GM20000 (cell line): ENCODE data around the gene ARHGAP44.
"Not testable (repeated sequence)": the region's sequence is repeated elsewhere in the genome, so short reads cannot be mapped to it uniquely, and the experiment has no call there.

Experiments used
- DNase-seq: peaks from one replicate; pipeline ENCODE4 v3.0.0; 2012; ENCODE audit warnings: low spot score
- TF ChIP-seq, protein P1 (sequence below): IDR thresholded peaks from 2 replicates; pipeline ENCODE4 v1.5.1; 2012; ENCODE audit warnings: mild to moderate bottlenecking, control low read depth; ENCODE audit errors: extremely low read depth, missing control alignments

Gene ARHGAP44

DNA sequence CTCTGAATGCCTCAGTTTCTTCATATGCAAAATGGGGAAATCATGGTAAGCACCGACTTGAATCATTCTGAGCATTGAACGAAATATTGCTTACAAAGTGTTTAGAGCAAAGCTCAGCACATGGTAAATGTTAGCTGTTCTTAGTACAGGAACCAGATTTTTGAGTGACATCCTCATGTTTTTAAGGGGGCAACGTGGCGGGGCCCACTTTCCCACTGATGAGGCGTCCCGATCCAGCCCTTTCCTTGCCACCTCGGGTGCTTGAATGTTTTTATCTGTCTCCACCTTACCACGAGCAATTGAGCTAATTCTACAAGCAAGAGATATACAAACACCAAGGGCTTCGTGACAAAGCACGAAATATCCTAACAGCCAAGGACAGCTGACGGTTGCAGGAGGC, 178.7 kb downstream of the ARHGAP44 start:
- DNase-seq = no peak
- TF ChIP-seq, protein P1, sequence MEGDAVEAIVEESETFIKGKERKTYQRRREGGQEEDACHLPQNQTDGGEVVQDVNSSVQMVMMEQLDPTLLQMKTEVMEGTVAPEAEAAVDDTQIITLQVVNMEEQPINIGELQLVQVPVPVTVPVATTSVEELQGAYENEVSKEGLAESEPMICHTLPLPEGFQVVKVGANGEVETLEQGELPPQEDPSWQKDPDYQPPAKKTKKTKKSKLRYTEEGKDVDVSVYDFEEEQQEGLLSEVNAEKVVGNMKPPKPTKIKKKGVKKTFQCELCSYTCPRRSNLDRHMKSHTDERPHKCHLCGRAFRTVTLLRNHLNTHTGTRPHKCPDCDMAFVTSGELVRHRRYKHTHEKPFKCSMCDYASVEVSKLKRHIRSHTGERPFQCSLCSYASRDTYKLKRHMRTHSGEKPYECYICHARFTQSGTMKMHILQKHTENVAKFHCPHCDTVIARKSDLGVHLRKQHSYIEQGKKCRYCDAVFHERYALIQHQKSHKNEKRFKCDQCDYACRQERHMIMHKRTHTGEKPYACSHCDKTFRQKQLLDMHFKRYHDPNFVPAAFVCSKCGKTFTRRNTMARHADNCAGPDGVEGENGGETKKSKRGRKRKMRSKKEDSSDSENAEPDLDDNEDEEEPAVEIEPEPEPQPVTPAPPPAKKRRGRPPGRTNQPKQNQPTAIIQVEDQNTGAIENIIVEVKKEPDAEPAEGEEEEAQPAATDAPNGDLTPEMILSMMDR = no peak

DNA sequence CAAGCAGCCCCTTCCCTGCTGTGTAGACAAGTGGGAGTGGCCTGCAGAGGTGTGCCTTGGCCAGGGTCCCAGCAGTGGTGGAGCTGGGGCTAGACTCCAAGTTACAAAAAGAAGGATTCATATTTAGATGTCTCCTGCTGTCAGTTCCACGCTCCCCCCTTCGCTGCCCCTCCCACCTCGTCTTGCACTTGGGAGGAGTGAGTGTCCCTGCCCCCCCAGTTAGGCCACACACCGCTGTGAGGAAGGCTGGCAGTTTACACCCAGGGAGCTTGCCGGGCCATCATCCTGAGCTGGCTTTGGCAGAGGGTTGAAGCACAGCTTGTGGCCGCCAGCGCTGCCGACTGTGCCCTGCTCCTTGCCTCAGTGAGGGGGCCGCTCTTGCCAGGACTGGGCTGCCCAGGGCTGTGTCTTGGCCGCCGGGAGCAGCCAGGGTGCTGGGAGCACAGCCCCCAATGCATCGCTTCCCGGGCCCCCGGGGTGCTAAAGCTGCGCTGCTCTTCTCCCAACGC, 184.3 kb downstream of the ARHGAP44 start:
- TF ChIP-seq, protein P1 = no peak
- no peak for DNase-seq

DNA sequence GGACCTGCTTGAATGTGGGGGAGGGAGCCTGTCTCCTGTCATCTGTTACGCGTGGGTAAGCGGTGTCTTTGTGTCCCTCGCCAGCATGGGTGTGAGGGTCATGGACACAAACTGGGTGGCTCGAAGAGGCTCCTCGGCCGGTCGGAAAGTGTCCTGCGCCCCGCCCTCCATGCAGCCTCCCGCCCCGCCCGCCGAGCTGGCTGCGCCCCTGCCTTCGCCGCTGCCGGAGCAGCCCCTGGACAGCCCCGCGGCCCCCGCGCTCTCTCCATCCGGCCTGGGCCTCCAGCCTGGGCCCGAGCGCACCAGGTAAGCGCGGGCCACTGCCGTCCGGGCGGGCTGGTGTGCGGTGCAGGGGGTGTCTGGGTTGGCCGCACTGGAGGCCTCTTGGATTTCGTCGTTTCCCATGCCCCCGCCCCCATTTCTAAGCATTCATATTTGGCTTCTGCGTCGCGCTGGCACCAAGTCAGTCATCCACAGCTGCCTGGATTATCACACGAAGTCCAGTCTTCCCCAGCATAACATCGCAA, 184.8 kb downstream of the ARHGAP44 start:
- DNase-seq = no peak
- TF ChIP-seq, protein P1 = no peak

DNA sequence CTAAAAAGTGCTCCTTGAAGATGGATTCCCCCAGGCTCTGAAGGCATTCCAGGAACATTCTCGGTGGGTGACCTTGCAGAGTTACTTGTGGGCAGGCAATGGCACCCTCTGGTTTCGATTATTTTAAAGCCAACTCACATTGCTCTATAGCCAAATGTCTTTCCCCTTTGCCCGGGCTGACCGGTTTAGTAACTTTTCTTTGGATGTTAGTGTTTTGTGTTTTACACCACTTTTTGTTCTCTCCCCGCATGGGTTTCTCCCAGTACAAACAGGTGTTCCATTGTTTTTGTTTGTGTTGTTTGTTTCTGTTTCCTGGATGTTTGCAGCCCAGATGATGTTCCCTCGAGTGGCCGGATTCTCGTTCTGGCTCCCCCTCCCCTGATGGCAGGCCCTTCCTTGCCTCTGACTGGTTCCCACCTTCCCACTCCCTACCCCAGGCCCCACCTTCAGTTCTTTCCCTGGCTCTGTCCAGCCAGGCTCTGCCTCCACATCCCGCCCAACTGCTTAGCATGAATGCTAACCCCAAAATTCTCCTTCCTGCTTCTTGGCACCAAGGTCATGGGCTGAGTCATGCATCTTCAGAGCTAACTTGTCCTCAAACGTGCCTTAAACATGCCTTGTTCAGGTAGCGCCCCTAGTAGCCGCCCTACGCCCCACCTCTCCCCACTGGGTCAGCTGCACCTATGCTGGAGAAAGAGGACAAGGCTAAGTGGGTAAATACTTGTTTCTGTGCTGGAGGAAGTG, 187.9 kb downstream of the ARHGAP44 start:
- TF ChIP-seq, protein P1 = no peak
- DNase-seq = no peak

DNA sequence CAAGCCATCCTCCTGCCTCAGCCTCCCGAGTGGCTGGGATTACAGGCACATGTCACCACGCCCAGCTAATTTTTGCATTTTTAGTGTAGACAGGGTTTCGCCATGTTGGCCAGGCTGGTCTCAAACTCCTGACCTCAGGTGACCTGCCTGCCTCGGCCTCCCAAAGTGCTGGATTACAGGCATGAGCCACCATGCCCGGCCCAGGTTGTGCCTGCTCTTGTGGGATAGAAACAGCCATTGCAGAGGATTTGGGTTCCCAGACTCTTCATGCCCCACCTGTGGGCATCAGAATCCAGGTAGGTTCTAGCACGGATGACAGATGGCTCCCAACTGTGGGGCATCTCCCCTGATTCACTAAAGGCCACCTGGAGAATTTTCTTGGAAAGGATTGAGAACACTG, 189.5 kb downstream of the ARHGAP44 start:
- not testable (repeated sequence) for DNase-seq

DNA sequence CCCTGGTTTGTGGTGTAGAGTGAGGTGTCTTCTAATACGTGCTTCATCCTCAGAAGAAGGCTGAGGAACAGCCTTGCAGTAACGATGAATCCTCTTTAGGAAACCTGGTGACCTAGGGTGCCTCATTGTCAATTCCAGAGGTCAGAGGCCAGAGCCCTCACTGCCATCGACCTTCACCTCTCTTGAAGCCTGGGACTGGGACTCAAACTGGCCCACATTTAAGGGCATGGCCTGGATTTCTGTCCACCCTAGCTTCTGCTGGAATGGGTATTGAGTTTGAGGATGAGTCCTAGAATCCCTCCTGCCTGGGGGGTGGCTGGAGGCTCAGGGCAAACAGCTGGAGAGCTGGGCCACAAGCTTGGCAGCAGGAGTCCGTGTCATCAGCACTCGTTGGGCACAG, 189.9 kb downstream of the ARHGAP44 start:
- no peak for DNase-seq
- TF ChIP-seq, protein P1 = no peak

DNA sequence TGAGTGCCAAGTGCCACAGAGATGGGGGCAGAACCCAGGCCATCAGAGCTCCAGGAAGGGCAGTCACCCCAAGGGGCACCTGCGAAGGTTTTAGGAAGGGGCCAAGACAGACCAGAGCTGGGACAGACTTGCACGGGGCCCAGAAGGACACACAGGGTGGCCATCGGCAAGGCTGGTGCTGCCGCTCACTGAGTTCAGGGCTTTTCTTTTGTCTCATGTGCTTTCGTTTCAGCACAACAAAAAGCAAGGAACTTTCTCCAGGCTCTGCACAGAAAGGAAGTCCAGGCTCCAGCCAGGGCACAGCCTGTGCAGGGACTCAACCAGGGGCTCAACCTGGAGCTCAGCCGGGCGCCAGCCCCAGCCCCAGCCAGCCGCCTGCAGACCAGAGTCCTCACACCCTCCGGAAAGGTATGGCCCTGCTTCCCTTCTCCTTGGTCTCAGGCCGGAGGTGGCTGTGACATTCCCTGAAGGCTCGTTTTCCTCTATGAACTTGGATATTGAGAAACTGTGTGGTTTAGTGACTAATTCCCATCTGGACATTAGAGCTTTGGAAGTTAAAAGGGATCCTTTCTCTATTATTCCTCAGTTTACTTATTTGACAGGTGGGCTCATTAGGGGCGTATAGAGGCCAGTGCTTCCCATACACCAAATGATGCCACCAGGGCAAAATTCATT, 190.7 kb downstream of the ARHGAP44 start:
- DNase-seq = no peak
- TF ChIP-seq, protein P1 = no peak
